K562 (cell line): ENCODE results near the gene CPED1. TPM values are rescaled to one million over a fixed set of nuclear protein-coding genes. Genes with fewer than 3 reads are reported as not detected.

Experiments
- ATAC-seq: fragments of 200-7000 bp; cut with Tn5 transposase; 3 replicates; pipeline ENCODE4 v1.9.1; 2020; ENCODE audit warnings: moderate library complexity
- BruUV-seq: library from RNA; stranded (reverse); fragments of 400-500 nt; replicated peaks from 2 replicates; lab custom pipeline; 2021; lab: Mats Ljungman, UMichigan
- CTCF ChIA-PET: fragments of 300-600 bp; formaldehyde crosslinking; extraction: SDS; loops from one replicate; lab custom pipeline; 2021; ENCODE audit warnings: low intra/inter-chr PET ratio; lab: Yijun Ruan, JAX
- POLR2A ChIA-PET: fragments of 300-600, 350-650 bp; sonication (Branson Sonifier 250); formaldehyde crosslinking; extraction: SDS; loops from one replicate; lab custom pipeline; 2021; ENCODE audit warnings: antibody characterized with exemption, inconsistent platforms; lab: Yijun Ruan, JAX
- DNase-seq, 4 experiments: peaks; one replicate each; pipeline versions ENCODE4 v3.0.0 to v3.0.0-alpha.2; 2011 to 2018; ENCODE audit warnings: low spot score in 3 of 4, mixed read lengths in 3 of 4; ENCODE audit errors: extremely low read depth in 1 of 4
- FAIRE-seq: peaks from 2 replicates; lab custom pipeline; 2011; peaks lifted over from hg19 to GRCh38; lab: Jason Lieb, UNC
- H2AFZ ChIP-seq: 2 replicates; pipeline ENCODE4 v1.6.0; 2011; ENCODE audit warnings: low read depth, low read length, control low read depth, inconsistent platforms
- H3K27ac ChIP-seq: fragments of 200-600 bp; 3 replicates; pipeline ENCODE4 v1.8.0; 2011; ENCODE audit warnings: low read depth, mild to moderate bottlenecking, control low read depth, inconsistent platforms, low read length, moderate library complexity, mixed read lengths; ENCODE audit errors: extremely low read depth
- H3K27me3 ChIP-seq, 2 experiments: fragments of 300-600 bp in 1 of 2; 2 replicates in 1 of 2; 3 replicates in 1 of 2; pipeline versions ENCODE4 v1.6.0 to v1.8.0; 2011; ENCODE audit warnings: inconsistent platforms in 2 of 2, low read length in 2 of 2, mild to moderate bottlenecking in 1 of 2, mixed read lengths in 1 of 2, moderate library complexity in 1 of 2; ENCODE audit not compliant: control insufficient read depth in 2 of 2, insufficient read depth in 2 of 2
- H3K36me3 ChIP-seq: fragments of 300-600 bp; 3 replicates; pipeline ENCODE4 v1.8.0; 2011; ENCODE audit warnings: mild to moderate bottlenecking, low read length, inconsistent platforms; ENCODE audit not compliant: control insufficient read depth, insufficient read depth
- H3K4me1 ChIP-seq, 2 experiments: fragments of 200-600 bp in 1 of 2; replicated peaks in 1 of 2; 2 replicates in 1 of 2; 3 replicates in 1 of 2; pipeline versions ENCODE4 v1.5.1 to v1.8.0; 2011; ENCODE audit warnings: inconsistent platforms in 2 of 2, low read length in 2 of 2, mild to moderate bottlenecking in 1 of 2, mixed read lengths in 1 of 2, moderate library complexity in 1 of 2; ENCODE audit not compliant: control insufficient read depth in 2 of 2, insufficient read depth in 2 of 2
- H3K4me2 ChIP-seq: 2 replicates; pipeline ENCODE4 v1.6.1; 2011; ENCODE audit warnings: low read length, control low read depth, inconsistent platforms, mixed read lengths; ENCODE audit not compliant: insufficient read depth
- H3K4me3 ChIP-seq: fragments of 200-600 bp; sonication (generic), shearing (Covaris generic); 2 replicates; pipeline ENCODE4 v1.5.1; 2016; ENCODE audit warnings: control low read depth, inconsistent platforms
- H3K79me2 ChIP-seq: fragments of 200-600 bp; 3 replicates; pipeline ENCODE4 v1.8.0; 2011; ENCODE audit warnings: low read length, inconsistent platforms; ENCODE audit not compliant: control insufficient read depth, insufficient read depth
- H3K9ac ChIP-seq, 2 experiments: 2 replicates each; pipeline versions ENCODE4 v1.6.0 to v1.6.1; 2011; ENCODE audit warnings: low read depth in 2 of 2, low read length in 2 of 2, control low read depth in 1 of 2, inconsistent platforms in 1 of 2, mild to moderate bottlenecking in 1 of 2, mixed read lengths in 1 of 2; ENCODE audit not compliant: insufficient read depth in 1 of 2
- H3K9me1 ChIP-seq: one replicate; pipeline ENCODE4 v1.6.0; 2011; ENCODE audit warnings: inconsistent platforms, mild to moderate bottlenecking, low read length, moderate library complexity; ENCODE audit not compliant: control insufficient read depth, insufficient read depth
- H3K9me3 ChIP-seq: replicated peaks from 2 replicates; pipeline ENCODE4 v1.5.1; 2011; ENCODE audit warnings: low read depth, low read length, inconsistent platforms; ENCODE audit not compliant: control insufficient read depth, insufficient read depth
- H4K20me1 ChIP-seq: replicated peaks from 2 replicates; pipeline ENCODE4 v1.6.1; 2011; ENCODE audit warnings: low read length, inconsistent platforms, mixed read lengths; ENCODE audit not compliant: control insufficient read depth, insufficient read depth
- GABPB2 ChIP-seq: fragments of 250-450 bp; sonication (Bioruptor Pico); conservative IDR thresholded peaks from 2 replicates; pipeline ENCODE4 v1.5.1; 2021; ENCODE audit warnings: mild to moderate bottlenecking
- JUN ChIP-seq, 2 experiments: sonication (generic) in 1 of 2; formaldehyde crosslinking in 1 of 2; IDR thresholded peaks; 2 replicates each; pipeline versions ENCODE4 v1.6.1 to v1.8.0; 2012 to 2022; ENCODE audit warnings: borderline replicate concordance in 2 of 2, mild to moderate bottlenecking in 2 of 2, improper control_type of control experiment in 1 of 2, low read depth in 1 of 2, low read length in 1 of 2, missing genetic modification reagents in 1 of 2
- MAFK ChIP-seq: IDR thresholded peaks from 2 replicates; pipeline ENCODE4 v1.6.1; 2011; ENCODE audit warnings: low read length, improper control_type of control experiment
- MCM2 ChIP-seq: fragments of 450-650 bp; IDR thresholded peaks from 2 replicates; pipeline ENCODE4 v1.6.1; 2017; ENCODE audit warnings: low read depth, mild to moderate bottlenecking
- MXD1 ChIP-seq: fragments of 250-450 bp; sonication (Bioruptor Pico); IDR thresholded peaks from 2 replicates; pipeline ENCODE4 v1.8.0; 2021; ENCODE audit warnings: borderline replicate concordance, mild to moderate bottlenecking, moderate library complexity; ENCODE audit not compliant: poor library complexity, severe bottlenecking
- U2AF2 ChIP-seq: fragments of 200-400 bp; formaldehyde crosslinking; optimal IDR thresholded peaks from 2 replicates; pipeline ENCODE3; 2017; ENCODE audit warnings: low read depth, mild to moderate bottlenecking, low read length
- ZNF133 ChIP-seq: fragments of 250-450 bp; sonication (Bioruptor Pico); IDR thresholded peaks from 2 replicates; pipeline ENCODE4 v1.4.0; 2020; ENCODE audit warnings: mild to moderate bottlenecking
- ZNF24 ChIP-seq: fragments of 450-650 bp; IDR thresholded peaks from 2 replicates; pipeline ENCODE4 v1.6.1; 2016
- ZNF408 ChIP-seq: fragments of 250-450 bp; sonication (Bioruptor Pico); IDR thresholded peaks from 2 replicates; pipeline ENCODE4 v1.4.0; 2020; ENCODE audit warnings: low read depth, mild to moderate bottlenecking, moderate library complexity
- ZNF57 ChIP-seq: fragments of 450-650 bp; formaldehyde crosslinking; IDR thresholded peaks from 2 replicates; pipeline ENCODE4 v1.4.0; 2020; ENCODE audit warnings: mild to moderate bottlenecking, moderate library complexity
- ZNF75A ChIP-seq: fragments of 450-650 bp; formaldehyde crosslinking; IDR thresholded peaks from 2 replicates; pipeline ENCODE4 v1.4.0; 2020; ENCODE audit warnings: mild to moderate bottlenecking
- ZNF76 ChIP-seq: fragments of 250-450 bp; sonication (Bioruptor Pico); IDR thresholded peaks from 2 replicates; pipeline ENCODE4 v1.4.0; 2020; ENCODE audit warnings: mild to moderate bottlenecking, moderate library complexity, borderline replicate concordance
- ZSCAN29 ChIP-seq: fragments of 450-650 bp; IDR thresholded peaks from 2 replicates; pipeline ENCODE4 v1.6.1; 2017
- ZZZ3 ChIP-seq: fragments of 450-650 bp; IDR thresholded peaks from 2 replicates; pipeline ENCODE4 v1.6.1; 2016; ENCODE audit warnings: antibody characterized with exemption, mild to moderate bottlenecking, moderate library complexity
- WGBS: fragments of 100-300 bp; shearing (Covaris generic); methylation state at CpG from one replicate; pipeline ENCODE4 v1.1.6; 2016; ENCODE audit warnings: low coverage, mixed read lengths; ENCODE audit not compliant: insufficient coverage; ENCODE audit errors: missing lambda C conversion rate; 5-methylcytosine and 5-hydroxymethylcytosine counted together
- in situ Hi-C: fragments of 300-500 bp; cut with MboI; formaldehyde crosslinking; loops from 4 replicates; pipeline ENCODE4 v1.15.0; 2018; ENCODE audit warnings: inconsistent platforms, mixed read lengths
- intact Hi-C: fragments of 100-400 bp; cut with micrococcal nuclease; formaldehyde crosslinking; loops from 2 replicates; pipeline ENCODE4 v1.14.2; 2022
- polyA plus RNA-seq, 8 experiments: library from polyadenylated mRNA; depleted of rRNA in 4 of 8; stranded (reverse) in 5 of 8; unstranded in 3 of 8; fragments of >200 nt; fragmentation: Nextera tagmentation in 2 of 8; fragmentation: Illumina TruSeq in 1 of 8; extraction: Ambion mirVana in 2 of 8; extraction: Trizol in 1 of 8; gene quantifications; 2 replicates each; pipeline versions ENCODE4 v1.2.1 to v1.2.3, GENCODE V29; 2011 to 2014; ENCODE audit warnings: inconsistent platforms in 1 of 8, missing spikeins in 1 of 8
- total RNA-seq, 7 experiments: library from RNA; depleted of rRNA in 6 of 7; stranded (reverse); fragments of >200 nt in 6 of 7; fragmentation: Illumina TruSeq in 2 of 7; extraction: Trizol in 2 of 7; gene quantifications; 2 replicates each; pipeline versions ENCODE4 v1.2.1 to v1.2.3, GENCODE V29; 2011 to 2021; ENCODE audit warnings: low replicate concordance in 1 of 7

The CPED1 gene
- total and polyA plus RNA-seq, 9 of the 15 experiments (the other 6 are each of a cell fraction or from before 2014, with no cell fraction given), result 195 to 393 (median 290) TPM

- ChIA-PET POLR2A (no interaction called here), CTCF (no interaction called here)
- no peaks in the 10 kb centered on the region for H3K9me3 ChIP-seq
- no peaks in the 10 kb centered on the region for H4K20me1 ChIP-seq
- TF ChIP-seq ZNF133 (CRISPR knock-in tag) (no peak), MCM2 (no peak), ZNF408 (no peak), MXD1 (CRISPR knock-in tag) (no peak), ZNF57 (CRISPR knock-in tag) (no peak), MAFK (no peak), JUN (IDR thresholded peaks at IDR 0.05; ENCODE audit: borderline replicate concordance, low read depth, low read length) (no peak), JUN (CRISPR knock-in tag; IDR thresholded peaks at IDR 0.05; ENCODE audit: borderline replicate concordance) (no peak), ZSCAN29 (no peak), ZZZ3 (no peak), ZNF76 (CRISPR knock-in tag) (no peak), GABPB2 (CRISPR knock-in tag) (no peak), U2AF2 (no peak), ZNF75A (CRISPR knock-in tag) (no peak), ZNF24 (no peak)
- H3K27me3 ChIP-seq, result no peaks in the 10 kb centered on the region
- H2AFZ ChIP-seq, result no peak overlapping the region
- no peak overlapping the region for H3K4me2 ChIP-seq
- H3K27ac ChIP-seq, result no peak overlapping the region
- ATAC-seq (no peak), FAIRE-seq (no peak), DNase-seq (no peak)
- intact Hi-C loops, result no loop called here
- H3K36me3 ChIP-seq, result peaks cover 55% of the 10 kb centered on the region
- H3K79me2 ChIP-seq, result peaks cover 30% of the 10 kb centered on the region
- no TSS peak for BruUV-seq
- H3K4me3 ChIP-seq, result no peak overlapping the region
- no peak overlapping the region for H3K9ac ChIP-seq
- no peaks in the 10 kb centered on the region for H3K9me1 ChIP-seq
- peaks cover 0 to 5% of the 10 kb centered on the region in 2 experiments; a peak in 2 of 5 replicates for H3K4me1 ChIP-seq
- WGBS, result 95% methylated on average over 3 of the region's 3 CpGs
- in situ Hi-C loops, result no loop called here
These were observed 32.8 kb upstream of the CPED1 start for GRCh38 chr7:120955577-120956149.
